Stimulated activated naive CD8-positive, alpha-beta T cell treated with anti-CD3 and anti-CD28 coated beads, Interleukin-15, amount 100 ng/mL, for 72 hours (primary cell): Measurements from ENCODE around the gene SLC22A7.
"Not testable (repeated sequence)": the region's sequence is repeated elsewhere in the genome, so short reads cannot be mapped to it uniquely, and the experiment has no call there.

Experiments
- ATAC-seq: fragments of 150-1000 bp; cut with Tn5 transposase; 2 replicates; pipeline ENCODE4 v1.10.0; 2021; ENCODE audit warnings: mild to moderate bottlenecking, moderate library complexity
- DNase-seq, 2 donors: peaks; one replicate each; pipeline ENCODE4 v3.0.0; 2021 to 2022
- H3K27ac Mint-ChIP-seq, 2 donors: one replicate each; pipeline ENCODE4 v1.8.0; 2022; ENCODE audit warnings: mild to moderate bottlenecking in 2 of 2, mixed read lengths in 2 of 2, moderate library complexity in 2 of 2
- H3K27me3 Mint-ChIP-seq: one replicate; pipeline ENCODE4 v1.8.0; 2022; ENCODE audit warnings: mixed read lengths
- H3K4me1 Mint-ChIP-seq: one replicate; pipeline ENCODE4 v1.8.0; 2022; ENCODE audit warnings: mild to moderate bottlenecking, mixed read lengths
- H3K4me3 Mint-ChIP-seq, 2 donors: one replicate each; pipeline ENCODE4 v1.8.0; 2022; ENCODE audit warnings: mild to moderate bottlenecking in 2 of 2, mixed read lengths in 2 of 2, moderate library complexity in 1 of 2
- H3K9me3 Mint-ChIP-seq, 2 donors: one replicate each; pipeline ENCODE4 v1.8.0; 2022; ENCODE audit warnings: mixed read lengths in 2 of 2

Gene SLC22A7

DNA sequence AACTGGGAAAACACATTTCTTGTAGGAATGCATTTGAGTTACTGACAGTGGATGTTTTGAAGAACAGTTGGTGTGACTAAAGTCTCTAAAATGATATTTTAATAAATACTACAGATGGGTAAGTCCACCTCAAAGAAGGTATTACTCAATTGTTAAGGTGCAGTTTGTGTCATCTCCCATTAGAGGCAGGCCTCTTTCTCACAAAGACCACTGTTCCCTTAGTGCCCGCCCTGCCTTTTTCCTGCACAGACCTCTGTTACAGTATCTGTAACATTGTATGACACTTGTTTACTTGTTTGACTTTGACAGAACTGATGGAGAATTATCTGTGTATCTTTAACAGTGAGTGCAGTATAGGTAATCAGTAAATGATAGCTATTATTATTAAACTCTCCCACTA lies 15.8 kb downstream of the SLC22A7 start:
- no peak for ATAC-seq
- H3K27me3 Mint-ChIP-seq, result peaks cover 11% of the 10 kb centered on the region
- H3K9me3 Mint-ChIP-seq, result no peaks in the 10 kb centered on the region
- DNase-seq, result no peak
- H3K4me3 Mint-ChIP-seq, result no peak overlapping the region
- peaks cover 1% of the 10 kb centered on the region for H3K4me1 Mint-ChIP-seq
- no peak overlapping the region for H3K27ac Mint-ChIP-seq

DNA sequence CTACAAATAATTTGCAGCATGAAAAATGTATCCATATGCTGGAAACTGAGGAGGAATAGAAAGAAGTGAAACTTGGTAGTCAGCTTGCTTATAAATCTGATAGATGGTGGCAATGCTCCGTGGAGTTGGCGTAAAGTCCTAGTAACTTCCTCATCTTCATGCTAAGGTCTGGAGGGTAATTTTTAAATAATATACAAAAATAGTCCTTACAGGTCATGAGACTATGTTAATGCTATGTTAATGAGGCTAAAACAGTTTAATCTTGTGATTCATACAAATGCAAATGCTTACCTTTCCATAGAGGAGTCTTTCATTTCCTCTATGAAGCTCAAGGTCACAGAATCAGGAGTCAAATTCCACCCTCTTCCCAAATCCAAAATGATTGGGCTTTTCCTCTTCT lies 20.0 kb downstream of the SLC22A7 start:
- H3K4me1 Mint-ChIP-seq, result no peaks in the 10 kb centered on the region
- no peak for ATAC-seq
- H3K27me3 Mint-ChIP-seq, result no peaks in the 10 kb centered on the region
- DNase-seq, result no peak
- no peak overlapping the region for H3K4me3 Mint-ChIP-seq
- H3K27ac Mint-ChIP-seq, result peak overlapping the region in 1 of 2 donors; percentile 22
- H3K9me3 Mint-ChIP-seq, result no peaks in the 10 kb centered on the region

DNA sequence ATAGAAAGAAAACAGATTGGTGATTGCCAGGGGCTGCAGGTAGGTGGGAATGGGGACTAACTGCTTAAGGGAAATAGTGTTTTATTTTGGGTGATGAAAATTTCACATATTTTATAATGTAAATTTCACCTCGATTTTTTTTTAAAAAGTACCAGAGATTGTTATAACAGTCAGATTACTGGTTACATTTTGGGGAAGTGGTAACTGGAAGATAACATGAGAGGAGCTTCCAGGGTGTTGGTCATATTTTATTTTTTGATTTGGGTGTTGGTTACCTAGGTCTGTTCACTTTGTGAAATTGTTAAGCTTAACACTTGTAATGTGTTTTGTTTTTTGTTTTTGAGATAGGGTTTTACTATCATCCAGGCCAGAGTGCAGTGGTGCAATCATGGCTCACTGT lies 27.8 kb downstream of the SLC22A7 start:
- no peaks in the 10 kb centered on the region for H3K9me3 Mint-ChIP-seq
- H3K4me1 Mint-ChIP-seq, result no peaks in the 10 kb centered on the region
- DNase-seq (no peak), ATAC-seq (no peak)
- no peaks in the 10 kb centered on the region for H3K27me3 Mint-ChIP-seq
- H3K27ac Mint-ChIP-seq, result peak overlapping the region; percentile 8 to 56
- H3K4me3 Mint-ChIP-seq, result no peak overlapping the region

DNA sequence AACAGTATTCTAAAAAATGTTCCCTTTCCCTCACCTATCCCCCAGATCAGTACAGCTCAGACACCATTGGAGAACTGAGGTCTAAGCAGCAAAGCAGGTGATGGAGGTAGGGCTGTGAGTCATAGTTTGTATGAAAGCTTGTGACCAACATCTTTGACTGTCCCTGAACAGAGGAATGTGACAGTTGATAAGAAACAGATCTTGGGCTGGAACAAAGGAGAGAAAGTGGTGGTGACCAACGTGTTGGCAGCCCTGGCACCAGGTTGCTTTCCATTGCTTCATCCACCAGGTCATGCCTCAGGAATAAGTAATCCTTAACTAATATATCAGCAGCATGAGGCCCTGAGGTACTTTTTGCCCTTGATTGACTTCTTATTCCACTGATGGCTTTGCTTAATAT lies 30.5 kb downstream of the SLC22A7 start:
- no peak overlapping the region for H3K27ac Mint-ChIP-seq
- ATAC-seq (no peak), DNase-seq (no peak)
- H3K4me1 Mint-ChIP-seq, result peaks cover 13% of the 10 kb centered on the region
- H3K9me3 Mint-ChIP-seq, result no peaks in the 10 kb centered on the region
- no peaks in the 10 kb centered on the region for H3K27me3 Mint-ChIP-seq
- no peak overlapping the region for H3K4me3 Mint-ChIP-seq

DNA sequence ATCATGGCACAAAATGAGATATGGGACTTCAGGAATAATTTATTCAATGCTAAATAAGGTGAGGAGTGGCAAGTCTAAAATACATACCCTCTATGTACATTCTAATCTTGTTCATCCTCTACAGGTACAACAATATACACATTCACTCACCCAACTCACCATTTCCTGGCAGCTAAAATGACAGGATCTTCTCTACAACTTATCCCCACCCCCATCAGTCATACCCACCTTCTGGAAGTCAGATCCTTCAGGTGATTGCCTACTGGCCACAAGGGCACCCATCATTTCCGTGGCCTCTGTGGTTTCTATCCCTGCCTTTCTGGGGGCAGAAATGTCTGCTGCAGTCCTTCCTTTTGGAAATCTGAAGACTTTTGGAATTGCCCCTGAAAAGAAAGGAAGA lies 33.4 kb downstream of the SLC22A7 start:
- ATAC-seq (no peak), DNase-seq (no peak)
- peaks cover 13% of the 10 kb centered on the region for H3K4me1 Mint-ChIP-seq
- no peaks in the 10 kb centered on the region for H3K9me3 Mint-ChIP-seq
- H3K4me3 Mint-ChIP-seq, result no peak overlapping the region
- no peaks in the 10 kb centered on the region for H3K27me3 Mint-ChIP-seq
- no peak overlapping the region for H3K27ac Mint-ChIP-seq

DNA sequence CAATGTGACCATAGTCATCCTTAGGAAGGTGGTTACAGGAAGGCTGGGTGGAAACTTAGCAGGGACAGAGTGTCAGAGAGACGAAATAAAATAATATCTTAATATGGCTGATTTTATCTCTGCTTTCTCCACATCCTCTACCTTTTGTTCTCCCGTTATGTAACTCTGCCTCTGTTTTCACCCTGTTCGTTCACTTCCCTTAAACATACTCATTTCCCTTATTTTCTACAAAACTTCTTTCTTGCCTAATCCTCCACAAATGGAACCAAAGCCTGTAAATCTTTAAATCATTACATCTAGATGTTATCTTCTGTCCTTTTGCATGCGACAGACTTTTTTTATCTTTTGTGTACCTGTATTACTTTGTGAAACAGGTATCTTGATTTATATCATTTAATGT lies 33.8 kb downstream of the SLC22A7 start:
- H3K9me3 Mint-ChIP-seq, result no peaks in the 10 kb centered on the region
- H3K27me3 Mint-ChIP-seq, result no peaks in the 10 kb centered on the region
- no peak overlapping the region for H3K4me3 Mint-ChIP-seq
- ATAC-seq (no peak), DNase-seq (no peak)
- no peak overlapping the region for H3K27ac Mint-ChIP-seq
- H3K4me1 Mint-ChIP-seq, result peaks cover 13% of the 10 kb centered on the region

DNA sequence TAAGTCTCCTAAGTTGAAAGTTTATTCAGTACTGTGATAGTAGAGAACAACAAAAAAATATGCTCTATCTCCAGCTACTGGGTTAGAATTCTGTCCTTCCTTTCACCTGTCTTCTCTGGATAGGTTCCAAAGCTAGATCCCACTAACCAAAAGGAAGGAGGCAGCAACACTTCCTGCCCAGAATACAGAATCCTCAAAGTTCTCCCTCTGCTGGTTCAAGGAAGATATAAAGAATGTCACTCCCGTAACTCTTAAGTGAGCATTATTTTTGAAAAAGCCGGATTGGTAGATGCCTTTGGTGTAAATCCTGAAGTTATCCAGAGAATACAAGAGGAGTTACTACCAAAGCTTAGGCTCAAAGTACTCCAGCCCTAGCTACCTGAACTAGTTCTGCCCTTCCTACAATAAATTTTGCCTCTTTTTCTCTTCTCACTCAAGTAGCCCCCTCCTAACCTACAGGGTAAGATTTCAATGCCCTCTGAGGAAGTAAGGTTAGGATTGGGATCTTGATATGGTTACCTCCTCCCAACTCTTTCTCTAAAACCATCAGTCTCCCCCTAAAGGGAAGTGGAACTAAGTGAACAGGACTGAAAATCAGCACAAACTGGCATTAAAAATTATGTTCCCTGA lies 36.5 kb downstream of the SLC22A7 start:
- no peaks in the 10 kb centered on the region for H3K27me3 Mint-ChIP-seq
- H3K4me1 Mint-ChIP-seq, result peaks cover 23% of the 10 kb centered on the region
- ATAC-seq (no peak), DNase-seq (no peak)
- H3K4me3 Mint-ChIP-seq, result no peak overlapping the region
- no peak overlapping the region for H3K27ac Mint-ChIP-seq
- no peaks in the 10 kb centered on the region for H3K9me3 Mint-ChIP-seq

DNA sequence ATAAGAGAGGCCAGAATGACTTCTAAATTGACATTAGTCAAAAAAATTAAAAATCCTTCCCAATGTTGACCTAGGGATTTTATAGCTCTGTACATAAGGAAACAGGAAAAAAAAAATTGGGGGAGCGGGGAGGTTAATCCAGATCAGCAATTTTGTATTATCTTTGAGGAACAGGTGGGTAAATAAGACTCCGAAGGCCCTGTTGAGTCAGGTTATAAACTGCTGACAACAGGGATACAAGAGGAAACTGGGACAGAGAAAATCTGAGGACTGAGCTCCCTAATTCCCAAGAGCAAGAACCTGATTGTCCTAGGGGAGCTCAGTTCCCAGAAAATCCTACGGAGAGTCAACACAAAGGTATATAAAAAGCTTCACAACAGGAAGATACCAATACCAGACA lies 37.4 kb downstream of the SLC22A7 start:
- Mint-ChIP-seq H3K27ac (no peak overlapping the region), H3K4me1 (peaks cover 23% of the 10 kb centered on the region), H3K27me3 (no peaks in the 10 kb centered on the region), H3K9me3 (no peaks in the 10 kb centered on the region), H3K4me3 (no peak overlapping the region)
- no peak for DNase-seq
- ATAC-seq, result no peak

DNA sequence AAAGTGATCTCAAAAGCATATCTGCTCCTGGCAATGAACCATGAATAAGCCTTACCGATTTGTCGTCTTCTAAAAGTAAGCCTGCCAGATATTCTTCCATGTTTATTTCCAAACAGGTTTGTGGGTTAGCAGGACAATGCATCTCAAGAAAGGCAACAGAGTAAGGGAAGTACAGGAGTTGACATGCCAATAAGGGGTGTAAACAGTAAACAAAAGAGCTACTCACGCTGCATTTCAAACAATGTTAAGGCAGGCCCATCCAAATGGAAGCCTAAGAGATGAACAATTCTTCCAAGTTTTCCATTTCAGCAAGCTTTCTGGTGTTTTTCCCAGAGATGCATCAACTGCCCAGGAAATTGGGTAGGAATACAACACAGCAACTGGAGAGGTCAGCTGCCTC lies 38.3 kb downstream of the SLC22A7 start:
- DNase-seq (no peak), ATAC-seq (no peak)

DNA sequence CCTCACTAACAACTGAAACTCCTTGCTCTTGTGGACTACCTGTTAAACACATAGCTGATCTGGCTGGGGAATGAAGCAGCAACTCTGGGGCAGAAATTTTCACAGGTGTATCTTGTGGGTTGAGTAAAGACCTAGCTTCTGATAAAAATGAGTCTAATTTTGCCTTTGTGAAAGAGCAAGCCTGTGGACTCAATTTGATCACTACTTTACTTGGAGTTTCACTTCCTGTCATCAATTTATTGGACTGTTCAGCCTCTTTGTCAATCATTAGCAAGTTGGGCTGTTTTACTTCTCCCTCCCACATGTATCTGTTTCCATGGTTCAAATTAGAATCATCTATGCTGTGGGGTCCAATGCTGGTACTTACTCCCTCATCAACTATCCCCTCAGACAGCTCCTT lies 40.2 kb downstream of the SLC22A7 start:
- H3K27me3 Mint-ChIP-seq, result no peaks in the 10 kb centered on the region
- H3K27ac Mint-ChIP-seq, result peak overlapping the region in 1 of 2 donors; percentile 7
- no peak overlapping the region for H3K4me3 Mint-ChIP-seq
- DNase-seq (no peak), ATAC-seq (peak; percentile 20)
- H3K9me3 Mint-ChIP-seq, result no peaks in the 10 kb centered on the region
- peaks cover 10% of the 10 kb centered on the region for H3K4me1 Mint-ChIP-seq

More for the DNA sequence above, 38.3 kb downstream of the SLC22A7 start:
- H3K27ac Mint-ChIP-seq, result no peak overlapping the region
- peaks cover 19% of the 10 kb centered on the region for H3K4me1 Mint-ChIP-seq
- H3K4me3 Mint-ChIP-seq, result no peak overlapping the region
- H3K27me3 Mint-ChIP-seq, result no peaks in the 10 kb centered on the region
- H3K9me3 Mint-ChIP-seq, result no peaks in the 10 kb centered on the region

DNA sequence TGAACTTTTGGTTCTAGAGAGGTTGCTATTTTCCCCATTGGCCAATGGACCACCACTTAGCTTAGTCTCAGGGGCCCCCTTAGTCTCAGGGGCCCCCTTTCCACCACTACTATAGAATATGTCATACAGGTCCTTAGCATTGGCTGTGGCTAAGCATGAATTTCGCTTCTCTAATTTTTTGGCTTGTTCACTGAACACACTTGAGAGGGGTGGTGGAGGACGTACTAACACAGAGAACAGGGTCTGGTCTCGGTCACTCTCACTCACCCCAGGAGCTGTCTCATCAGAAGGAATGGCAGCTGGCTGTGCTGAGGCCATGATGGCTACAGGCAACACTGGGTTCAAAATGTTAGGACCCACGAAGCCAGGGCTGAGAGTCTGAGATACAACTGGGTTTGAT lies 41.1 kb downstream of the SLC22A7 start:
- no peaks in the 10 kb centered on the region for H3K9me3 Mint-ChIP-seq
- H3K27ac Mint-ChIP-seq, result no peak overlapping the region
- DNase-seq, result no peak
- no peak for ATAC-seq
- no peaks in the 10 kb centered on the region for H3K27me3 Mint-ChIP-seq
- peaks cover 10% of the 10 kb centered on the region for H3K4me1 Mint-ChIP-seq
- no peak overlapping the region for H3K4me3 Mint-ChIP-seq

DNA sequence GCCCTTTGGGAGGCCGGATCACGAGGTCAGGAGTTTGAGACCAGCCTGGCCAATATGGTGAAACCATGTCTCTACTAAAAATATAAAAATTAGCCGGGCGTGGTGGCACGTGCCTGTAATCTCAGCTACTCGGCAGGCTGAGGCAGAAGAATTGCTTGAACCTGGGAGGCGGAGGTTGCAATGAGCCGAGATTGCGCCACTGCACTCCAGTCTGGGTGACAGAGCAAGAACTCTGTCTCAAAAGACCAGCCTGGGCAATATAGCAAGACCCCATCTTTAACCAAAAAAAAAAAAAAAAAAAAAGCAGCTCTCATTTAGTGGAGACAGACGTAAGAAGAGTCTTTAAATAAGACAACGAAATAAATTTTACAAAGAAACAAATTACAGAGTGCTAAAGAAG lies 48.2 kb downstream of the SLC22A7 start:
- not testable (repeated sequence) for DNase-seq, H3K9me3 Mint-ChIP-seq, ATAC-seq, H3K4me1 Mint-ChIP-seq, H3K27me3 Mint-ChIP-seq, H3K4me3 Mint-ChIP-seq, H3K27ac Mint-ChIP-seq

DNA sequence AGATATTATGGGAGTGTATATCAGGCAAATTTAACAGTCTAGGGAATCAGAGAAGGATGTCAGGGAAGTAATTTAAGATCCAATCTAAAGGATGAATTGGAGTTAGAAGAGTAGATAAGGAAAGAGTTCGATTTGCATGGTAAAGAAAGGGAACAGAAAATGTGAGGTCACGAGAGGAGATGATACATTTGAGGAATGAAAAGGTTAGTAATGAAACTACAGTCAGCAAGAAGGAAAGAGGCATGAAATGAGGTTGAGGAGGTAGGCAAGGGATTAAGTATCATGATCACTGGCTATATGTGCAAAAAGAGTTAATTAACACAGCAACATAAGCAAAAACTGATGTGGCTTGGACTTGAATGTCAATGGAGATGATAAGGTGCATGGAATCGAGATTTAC lies 49.0 kb downstream of the SLC22A7 start:
- Mint-ChIP-seq H3K27ac (no peak overlapping the region), H3K9me3 (no peaks in the 10 kb centered on the region), H3K4me3 (no peak overlapping the region), H3K27me3 (no peaks in the 10 kb centered on the region), H3K4me1 (no peaks in the 10 kb centered on the region)
- no peak for DNase-seq
- no peak for ATAC-seq

DNA sequence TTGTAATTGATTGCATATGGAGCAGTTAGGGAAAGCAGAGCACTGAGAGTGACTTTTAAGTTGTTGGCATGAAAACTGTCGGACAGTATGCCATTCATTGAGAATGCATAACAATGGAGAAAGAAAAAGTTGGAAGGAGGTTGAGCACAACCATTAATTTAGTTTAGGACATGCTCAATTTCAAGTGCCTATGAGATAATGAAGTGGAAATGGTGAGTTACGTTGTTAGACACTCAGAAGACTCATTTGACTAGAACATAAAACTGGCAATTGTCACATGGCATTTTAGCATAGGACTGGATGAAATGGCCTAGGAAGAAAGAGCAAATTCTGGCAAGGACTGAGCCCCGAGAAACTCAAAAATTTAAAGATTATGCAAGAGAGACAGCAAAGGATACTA lies 49.4 kb downstream of the SLC22A7 start:
- no peaks in the 10 kb centered on the region for H3K4me1 Mint-ChIP-seq
- no peak overlapping the region for H3K27ac Mint-ChIP-seq
- no peak for ATAC-seq

DNA sequence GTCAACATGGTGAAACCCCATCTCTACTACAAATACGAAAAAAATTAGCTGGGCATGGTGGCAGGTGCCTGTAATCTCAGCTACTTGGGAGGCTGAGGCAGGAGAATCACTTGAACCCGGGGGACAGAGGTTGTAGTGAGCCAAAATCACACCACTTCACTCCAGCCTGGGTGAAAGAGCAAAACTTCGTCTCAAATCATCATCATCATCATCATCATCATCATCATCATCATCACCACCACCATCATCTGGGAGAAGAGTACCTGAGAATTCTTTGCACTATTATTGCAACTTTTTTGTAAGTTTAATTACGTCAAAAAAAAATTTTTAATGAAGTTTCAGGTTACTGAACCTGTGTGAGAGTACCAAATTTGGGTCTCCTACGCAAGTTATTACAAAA lies 53.9 kb downstream of the SLC22A7 start:
- not testable (repeated sequence) for H3K9me3 Mint-ChIP-seq, DNase-seq, H3K27me3 Mint-ChIP-seq, H3K4me3 Mint-ChIP-seq, H3K4me1 Mint-ChIP-seq, ATAC-seq, H3K27ac Mint-ChIP-seq

More for the DNA sequence above, 49.4 kb downstream of the SLC22A7 start:
- no peaks in the 10 kb centered on the region for H3K9me3 Mint-ChIP-seq
- no peak for DNase-seq
- H3K4me3 Mint-ChIP-seq, result no peak overlapping the region
- H3K27me3 Mint-ChIP-seq, result no peaks in the 10 kb centered on the region
